Endothelial cell of umbilical vein (primary cell): ENCODE results near the gene CCBE1. TPM values are rescaled to one million over a fixed set of nuclear protein-coding genes. Genes with fewer than 3 reads are reported as not detected.

ENCODE experiments used
- BruUV-seq: library from RNA; stranded (reverse); fragments of 400-500 nt; replicated peaks from 2 replicates; lab custom pipeline; 2021; lab: Mats Ljungman, UMichigan
- CTCF ChIA-PET: fragments of 300-600, 350-600 bp; sonication (Branson Sonifier 250); formaldehyde crosslinking; loops from one replicate; lab custom pipeline; 2021; ENCODE audit warnings: antibody characterized with exemption, inconsistent platforms; lab: Charles Lee
- POLR2A ChIA-PET: fragments of 300-600, 350-600 bp; sonication (Branson Sonifier 250); formaldehyde crosslinking; loops from one replicate; lab custom pipeline; 2021; ENCODE audit warnings: antibody characterized with exemption, inconsistent platforms; lab: Charles Lee
- DNase-seq: peaks from one replicate; pipeline ENCODE4 v3.0.0-alpha.2; 2011; ENCODE audit warnings: low read depth, low spot score
- FAIRE-seq: peaks from 2 replicates; lab custom pipeline; 2011; peaks lifted over from hg19 to GRCh38; lab: Jason Lieb, UNC
- H2AFZ ChIP-seq: 2 replicates; pipeline ENCODE4 v1.6.0; 2012; ENCODE audit warnings: low read depth, low read length, control low read depth, inconsistent platforms
- H3K27ac ChIP-seq: 2 replicates; pipeline ENCODE4 v1.5.1; 2011; ENCODE audit warnings: low read depth, mild to moderate bottlenecking, control low read depth, low read length, moderate library complexity; ENCODE audit not compliant: insufficient read depth
- H3K27me3 ChIP-seq, 2 experiments: 2 replicates each; pipeline versions ENCODE4 v1.6.0 to v1.6.1; 2011; ENCODE audit warnings: low read length in 2 of 2, mixed read lengths in 1 of 2; ENCODE audit not compliant: control insufficient read depth in 2 of 2, insufficient read depth in 2 of 2
- H3K36me3 ChIP-seq, 2 experiments: 2 replicates in 1 of 2; 3 replicates in 1 of 2; pipeline ENCODE4 v1.5.1; 2011; ENCODE audit warnings: low read length in 2 of 2, mild to moderate bottlenecking in 1 of 2, moderate library complexity in 1 of 2; ENCODE audit not compliant: control insufficient read depth in 2 of 2, insufficient read depth in 2 of 2; ENCODE audit errors: extremely low read depth in 1 of 2
- H3K4me1 ChIP-seq: 3 replicates; pipeline ENCODE4 v1.5.1; 2011; ENCODE audit warnings: mild to moderate bottlenecking, low read length; ENCODE audit not compliant: control insufficient read depth, insufficient read depth; ENCODE audit errors: extremely low read depth
- H3K4me2 ChIP-seq: 2 replicates; pipeline ENCODE4 v1.6.1; 2011; ENCODE audit warnings: low read length, control low read depth, mixed read lengths; ENCODE audit not compliant: insufficient read depth
- H3K4me3 ChIP-seq, 3 experiments: fragments of 200-600 bp in 1 of 3; sonication (generic), shearing (Covaris generic) in 1 of 3; replicated peaks in 1 of 3; 2 replicates each; pipeline ENCODE4 v1.5.1; 2011 to 2016; ENCODE audit warnings: control low read depth in 3 of 3, low read length in 3 of 3, mild to moderate bottlenecking in 2 of 3, inconsistent platforms in 1 of 3, low read depth in 1 of 3, moderate library complexity in 1 of 3; ENCODE audit not compliant: insufficient read depth in 1 of 3
- H3K79me2 ChIP-seq: 2 replicates; pipeline ENCODE4 v1.6.0; 2012; ENCODE audit warnings: low read length, inconsistent platforms; ENCODE audit not compliant: control insufficient read depth, insufficient read depth
- H3K9ac ChIP-seq: replicated peaks from 2 replicates; pipeline ENCODE3; 2011; ENCODE audit warnings: low read length, control low read depth; ENCODE audit not compliant: insufficient read depth; ENCODE audit errors: extremely low read depth
- H3K9me1 ChIP-seq: replicated peaks from 3 replicates; pipeline ENCODE4 v1.6.0; 2011; ENCODE audit warnings: mild to moderate bottlenecking, low read length; ENCODE audit not compliant: control insufficient read depth, insufficient read depth; ENCODE audit errors: extremely low read depth
- H3K9me3 ChIP-seq: replicated peaks from 2 replicates; pipeline ENCODE4 v1.5.1; 2012; ENCODE audit warnings: low read length, inconsistent platforms; ENCODE audit not compliant: control insufficient read depth, insufficient read depth
- H4K20me1 ChIP-seq: replicated peaks from 2 replicates; pipeline ENCODE3; 2011; ENCODE audit warnings: mild to moderate bottlenecking, low read length; ENCODE audit not compliant: control insufficient read depth, insufficient read depth; ENCODE audit errors: extremely low read depth
- CTCF ChIP-seq, 2 donors: IDR thresholded peaks; 1 replicate in 1 of 2; 2 replicates in 1 of 2; pipeline ENCODE4 v1.5.1; 2011; ENCODE audit warnings: low read length in 2 of 2, mild to moderate bottlenecking in 2 of 2, moderate library complexity in 2 of 2, control low read depth in 1 of 2, inconsistent platforms in 1 of 2, low read depth in 1 of 2; ENCODE audit not compliant: insufficient read depth in 1 of 2; ENCODE audit errors: extremely low read depth in 1 of 2
- EZH2 ChIP-seq: IDR thresholded peaks from 2 replicates; pipeline ENCODE4 v1.6.1; 2012; ENCODE audit warnings: borderline replicate concordance, low read depth, mild to moderate bottlenecking, moderate library complexity, low read length, inconsistent platforms; ENCODE audit not compliant: severe bottlenecking
- FOS ChIP-seq: IDR thresholded peaks from 2 replicates; pipeline ENCODE4 v1.6.1; 2011; ENCODE audit warnings: mild to moderate bottlenecking, low read length, moderate library complexity, borderline replicate concordance; ENCODE audit not compliant: insufficient read depth
- GATA2 ChIP-seq: IDR thresholded peaks from 2 replicates; pipeline ENCODE4 v1.7.0; 2011; ENCODE audit warnings: low read depth, mild to moderate bottlenecking, moderate library complexity, mixed read lengths, low read length; ENCODE audit not compliant: insufficient read length, insufficient read depth
- JUN ChIP-seq: IDR thresholded peaks from 2 replicates; pipeline ENCODE4 v1.6.1; 2011; ENCODE audit warnings: borderline replicate concordance, low read depth; ENCODE audit not compliant: insufficient read length, insufficient read depth
- MAX ChIP-seq: IDR thresholded peaks from 2 replicates; pipeline ENCODE4 v1.6.1; 2011; ENCODE audit not compliant: insufficient read depth, insufficient read length
- MYC ChIP-seq: IDR thresholded peaks from one replicate; pipeline ENCODE4 v1.6.1; 2011; ENCODE audit warnings: mild to moderate bottlenecking, low read depth, low read length
- POLR2A ChIP-seq: IDR thresholded peaks from 2 replicates; pipeline ENCODE4 v1.6.1; 2012; ENCODE audit warnings: low read depth, mild to moderate bottlenecking, control low read depth, low read length
- POLR2AphosphoS5 ChIP-seq: IDR thresholded peaks from 2 replicates; pipeline ENCODE4 v1.6.1; 2012; ENCODE audit warnings: low read depth, mild to moderate bottlenecking, control low read depth, low read length, moderate library complexity; ENCODE audit not compliant: insufficient read depth
- dilution Hi-C: fragments of 300-500 bp; cut with MboI; formaldehyde crosslinking; loops from one replicate; pipeline ENCODE4 v1.15.0; 2019; ENCODE audit warnings: low sequenced_read_pairs; ENCODE audit not compliant: extremely low pct_ligation_motif_present
- intact Hi-C: fragments of 100-400 bp; cut with micrococcal nuclease; formaldehyde crosslinking; loops from one replicate; pipeline ENCODE4 v1.10.0; 2022
- polyA plus RNA-seq, 4 experiments: library from polyadenylated mRNA; depleted of rRNA in 3 of 4; stranded (reverse) in 3 of 4; unstranded in 1 of 4; fragments of >200 nt; gene quantifications; 2 replicates each; pipeline versions ENCODE4 v1.2.1 to v1.2.3, GENCODE V29; 2011 to 2012; ENCODE audit warnings: missing spikeins in 1 of 4
- total RNA-seq: library from RNA; stranded (reverse); gene quantifications from 2 replicates; pipeline ENCODE4 v1.2.3, GENCODE V29; 2021

The CCBE1 gene
- total and polyA plus RNA-seq, 2 donors (not counting 3 experiments of a cell fraction or from before 2014, with no cell fraction given) = 0.04 TPM; not detected in 1

- FAIRE-seq = no peak
- DNase-seq = no peak
- H3K79me2 ChIP-seq = no peaks in the 10 kb centered on the region
Observed at GRCh38 chr18:59685501-59685900, 11.7 kb downstream of the CCBE1 start.

More at GRCh38 chr18:59685501-59685900, 11.7 kb downstream of the CCBE1 start:
- intact Hi-C loops (no loop called here), dilution Hi-C loops (no loop called here)
- Histone ChIP-seq H2AFZ (no peak overlapping the region), H3K9me1 (no peaks in the 10 kb centered on the region), H3K4me3 (no peak overlapping the region), H3K27ac (no peak overlapping the region), H3K4me1 (no peaks in the 10 kb centered on the region), H3K9me3 (no peaks in the 10 kb centered on the region), H3K9ac (no peak overlapping the region), H3K36me3 (no peaks in the 10 kb centered on the region), H4K20me1 (no peaks in the 10 kb centered on the region), H3K27me3 (no peaks in the 10 kb centered on the region), H3K4me2 (no peak overlapping the region)
- TF ChIP-seq POLR2AphosphoS5 (no peak), EZH2 (no peak), MAX (no peak), FOS (no peak), JUN (no peak), POLR2A (no peak), CTCF (IDR thresholded peaks at IDR 0.05; ENCODE audit: extremely low read depth in 1 of 2, insufficient read depth in 1 of 2, low read depth in 1 of 2, low read length in 2 of 2) (no peak), MYC (no peak), GATA2 (no peak)
- ChIA-PET CTCF (interaction anchor here (0.7 to 5.7 kb wide), 7 partner anchors 12 to 227 kb away, joined by 3 to 56 read pairs (median 3); partner anchors contain the start of gene CCBE1), POLR2A (no interaction called here)
- no TSS peak for BruUV-seq
